A549 (cell line): Measurements from ENCODE around the gene NUDT17. TPM values are rescaled to one million over a fixed set of nuclear protein-coding genes. Genes with fewer than 3 reads are reported as not detected.

ENCODE experiments used
- ATAC-seq, 2 experiments: fragments of 200-7000 bp in 1 of 2; fragments of >200 bp in 1 of 2; cut with Nextera tagmentation in 1 of 2; cut with Tn5 transposase in 1 of 2; 3 replicates each; pipeline versions ENCODE4 v1.8.0 to v1.9.1; 2018 to 2020; ENCODE audit warnings: mild to moderate bottlenecking in 1 of 2, moderate library complexity in 1 of 2
- CTCF ChIA-PET: fragments of 300-600 bp; sonication (Branson Sonifier 250); formaldehyde crosslinking; extraction: SDS; loops from one replicate; lab custom pipeline; 2021; ENCODE audit warnings: antibody characterized with exemption, inconsistent platforms; lab: Yijun Ruan, JAX
- POLR2A ChIA-PET: fragments of 350-600 bp; formaldehyde crosslinking; extraction: SDS; loops from one replicate; lab custom pipeline; 2021; ENCODE audit warnings: antibody characterized with exemption, inconsistent platforms; lab: Yijun Ruan, JAX
- DNase-seq, 2 experiments: peaks; one replicate each; pipeline versions ENCODE4 v3.0.0 to v3.0.0-alpha.2; 2011 to 2016; ENCODE audit warnings: low read depth in 1 of 2, low spot score in 1 of 2
- FAIRE-seq: peaks from 2 replicates; lab custom pipeline; 2011; peaks lifted over from hg19 to GRCh38; lab: Jason Lieb, UNC
- H3K27ac ChIP-seq, 2 experiments: fragments of >200 bp; sonication (Bioruptor Twin); formaldehyde crosslinking; 3 replicates each; pipeline ENCODE4 v1.5.1; 2016 to 2017
- H3K4me1 ChIP-seq: fragments of >200 bp; sonication (Bioruptor Twin); formaldehyde crosslinking; 3 replicates; pipeline ENCODE4 v1.6.1; 2016
- H3K4me2 ChIP-seq: fragments of >200 bp; sonication (Bioruptor Twin); formaldehyde crosslinking; 3 replicates; pipeline ENCODE4 v1.6.1; 2016
- H3K4me3 ChIP-seq: fragments of >200 bp; sonication (Bioruptor Twin); formaldehyde crosslinking; 3 replicates; pipeline ENCODE4 v1.5.1; 2016
- H3K9me3 ChIP-seq: fragments of >200 bp; sonication (Bioruptor Twin); formaldehyde crosslinking; 3 replicates; pipeline ENCODE4 v1.6.1; 2016
- ATOH8 ChIP-seq: fragments of 250-450 bp; sonication (Bioruptor Pico); IDR thresholded peaks from 2 replicates; pipeline ENCODE4 v1.5.0; 2020; ENCODE audit warnings: low read depth, mild to moderate bottlenecking, moderate library complexity
- BCL3 ChIP-seq: fragments of >200 bp; sonication (Bioruptor Twin); formaldehyde crosslinking; IDR thresholded peaks from 3 replicates; pipeline ENCODE4 v1.6.1; 2016
- BHLHE40 ChIP-seq: IDR thresholded peaks from 2 replicates; pipeline ENCODE4 v1.6.1; 2012; ENCODE audit warnings: low read depth, low read length, inconsistent platforms
- CBX8 ChIP-seq: fragments of 200-600 bp; sonication (generic); IDR thresholded peaks from 2 replicates; pipeline ENCODE4 v1.6.1; 2016
- CEBPB ChIP-seq, 2 experiments: fragments of >200 bp in 1 of 2; sonication (Bioruptor Twin) in 1 of 2; formaldehyde crosslinking in 1 of 2; IDR thresholded peaks; 2 replicates each; pipeline ENCODE4 v1.6.1; 2012 to 2016
- CHD2 ChIP-seq: fragments of 150-350 bp; IDR thresholded peaks from 2 replicates; pipeline ENCODE4 v1.6.1; 2014; ENCODE audit warnings: low read length; ENCODE audit not compliant: partially characterized antibody
- E2F6 ChIP-seq: IDR thresholded peaks from 2 replicates; pipeline ENCODE4 v1.6.1; 2012; ENCODE audit warnings: low read depth, borderline replicate concordance
- EHF ChIP-seq: fragments of 250-450 bp; sonication (Bioruptor Pico); IDR thresholded peaks from 2 replicates; pipeline ENCODE4 v1.5.0; 2020; ENCODE audit warnings: mild to moderate bottlenecking
- EP300 ChIP-seq, 2 experiments: fragments of >200 bp; sonication (Bioruptor Twin); formaldehyde crosslinking; IDR thresholded peaks; 2 replicates in 1 of 2; 3 replicates in 1 of 2; pipeline ENCODE4 v1.6.1; 2016 to 2017
- ESRRA ChIP-seq: fragments of 150-350 bp; IDR thresholded peaks from 2 replicates; pipeline ENCODE4 v1.6.1; 2014; ENCODE audit warnings: mild to moderate bottlenecking, low read length, borderline replicate concordance
- FOSL2 ChIP-seq, 2 experiments: fragments of 450-650 bp in 1 of 2; fragments of >200 bp in 1 of 2; sonication (Bioruptor Twin) in 1 of 2; formaldehyde crosslinking; IDR thresholded peaks; 2 replicates each; pipeline versions ENCODE4 v1.5.0 to v1.6.1; 2016 to 2020; ENCODE audit warnings: mild to moderate bottlenecking in 1 of 2, moderate library complexity in 1 of 2
- FOXS1 ChIP-seq: fragments of 250-450 bp; sonication (Bioruptor Pico); IDR thresholded peaks from 2 replicates; pipeline ENCODE4 v1.5.0; 2020; ENCODE audit warnings: mild to moderate bottlenecking, moderate library complexity
- HDAC2 ChIP-seq: fragments of 200-600 bp; sonication (generic); IDR thresholded peaks from 2 replicates; pipeline ENCODE4 v1.6.1; 2016
- HEYL ChIP-seq: fragments of 250-450 bp; sonication (Bioruptor Pico); IDR thresholded peaks from 2 replicates; pipeline ENCODE4 v1.8.0; 2021; ENCODE audit warnings: mild to moderate bottlenecking, moderate library complexity
- HOXA7 ChIP-seq: fragments of 250-450 bp; sonication (Bioruptor Pico); IDR thresholded peaks from 2 replicates; pipeline ENCODE4 v1.5.0; 2020; ENCODE audit warnings: mild to moderate bottlenecking, moderate library complexity
- HOXB13 ChIP-seq: fragments of 250-450 bp; sonication (Bioruptor Pico); IDR thresholded peaks from 2 replicates; pipeline ENCODE4 v1.5.0; 2020; ENCODE audit warnings: low read depth, mild to moderate bottlenecking, moderate library complexity
- JUN ChIP-seq, 2 experiments: fragments of >200 bp; sonication (Bioruptor Twin); formaldehyde crosslinking; IDR thresholded peaks; 2 replicates in 1 of 2; 3 replicates in 1 of 2; pipeline ENCODE4 v1.6.1; 2016 to 2017
- JUNB ChIP-seq: fragments of >200 bp; sonication (Bioruptor Twin); formaldehyde crosslinking; IDR thresholded peaks from 2 replicates; pipeline ENCODE4 v1.6.1; 2016
- KDM1A ChIP-seq: fragments of 200-600 bp; sonication (generic); IDR thresholded peaks from 2 replicates; pipeline ENCODE4 v1.6.1; 2016; ENCODE audit warnings: low read depth, mild to moderate bottlenecking
- MAFK ChIP-seq: fragments of 450-650 bp; IDR thresholded peaks from 2 replicates; pipeline ENCODE4 v1.6.1; 2014; ENCODE audit not compliant: partially characterized antibody
- MYC ChIP-seq: IDR thresholded peaks from 2 replicates; pipeline ENCODE4 v1.6.1; 2012; ENCODE audit warnings: mild to moderate bottlenecking, inconsistent platforms, low read length, improper control_type of control experiment, borderline replicate concordance
- NFE2L2 ChIP-seq: fragments of 150-350 bp; conservative IDR thresholded peaks from 2 replicates; pipeline ENCODE4 v1.6.1; 2014; ENCODE audit warnings: low read length
- NR3C1 ChIP-seq: fragments of >200 bp; sonication (Bioruptor Twin); formaldehyde crosslinking; IDR thresholded peaks from 3 replicates; pipeline ENCODE4 v1.6.1; 2017
- PHF8 ChIP-seq: fragments of 200-600 bp; sonication (generic); IDR thresholded peaks from 2 replicates; pipeline ENCODE4 v1.6.1; 2016; ENCODE audit warnings: low read depth, mild to moderate bottlenecking, antibody characterized with exemption, moderate library complexity, borderline replicate concordance
- POLR2A ChIP-seq: IDR thresholded peaks from 2 replicates; pipeline ENCODE4 v1.6.1; 2012; ENCODE audit warnings: mild to moderate bottlenecking, low read length
- RARB ChIP-seq: fragments of 250-450 bp; sonication (Bioruptor Pico); IDR thresholded peaks from 2 replicates; pipeline ENCODE4 v1.8.0; 2021; ENCODE audit warnings: mild to moderate bottlenecking, moderate library complexity
- REST ChIP-seq: fragments of 200-600 bp; sonication (generic); IDR thresholded peaks from 2 replicates; pipeline ENCODE4 v1.6.1; 2016; ENCODE audit warnings: antibody characterized with exemption, mild to moderate bottlenecking, moderate library complexity
- RNF2 ChIP-seq: fragments of 200-600 bp; sonication (generic); IDR thresholded peaks from 2 replicates; pipeline ENCODE4 v1.6.1; 2016; ENCODE audit warnings: low read depth, mild to moderate bottlenecking, antibody characterized with exemption, moderate library complexity, borderline replicate concordance
- SMC3 ChIP-seq: fragments of >200 bp; sonication (Bioruptor Twin); formaldehyde crosslinking; IDR thresholded peaks from 3 replicates; pipeline ENCODE4 v1.6.1; 2018; ENCODE audit warnings: inconsistent platforms
- SREBF2 ChIP-seq: fragments of 450-650 bp; IDR thresholded peaks from 2 replicates; pipeline ENCODE4 v1.6.1; 2014; ENCODE audit warnings: mild to moderate bottlenecking, moderate library complexity
- TP53 ChIP-seq: fragments of 250-450 bp; sonication (Bioruptor Pico); IDR thresholded peaks from 2 replicates; pipeline ENCODE4 v1.5.0; 2021; ENCODE audit warnings: mild to moderate bottlenecking, moderate library complexity
- USF2 ChIP-seq: fragments of 450-650 bp; IDR thresholded peaks from 2 replicates; pipeline ENCODE4 v1.6.1; 2014; ENCODE audit warnings: antibody characterized with exemption
- ZC3H11A ChIP-seq: fragments of 450-650 bp; IDR thresholded peaks from 2 replicates; pipeline ENCODE4 v1.6.1; 2014; ENCODE audit warnings: antibody characterized with exemption, mild to moderate bottlenecking
- ZFP36 ChIP-seq: fragments of 450-650 bp; IDR thresholded peaks from 2 replicates; pipeline ENCODE4 v1.6.1; 2014; ENCODE audit warnings: borderline replicate concordance; ENCODE audit not compliant: partially characterized antibody
- ZNF302 ChIP-seq: fragments of 250-450 bp; sonication (Bioruptor Pico); IDR thresholded peaks from 2 replicates; pipeline ENCODE4 v1.9.0; 2021; ENCODE audit warnings: inconsistent platforms, mild to moderate bottlenecking, moderate library complexity
- ZSCAN20 ChIP-seq: fragments of 250-450 bp; sonication (Bioruptor Pico); IDR thresholded peaks from 2 replicates; pipeline ENCODE4 v1.8.0; 2022; ENCODE audit warnings: mild to moderate bottlenecking, moderate library complexity
- WGBS: methylation state at CpG from one replicate; pipeline ENCODE4 v1.1.6; 2017; ENCODE audit errors: missing lambda C conversion rate; 5-methylcytosine and 5-hydroxymethylcytosine counted together
- polyA plus RNA-seq, 4 experiments: library from polyadenylated mRNA; depleted of rRNA in 3 of 4; stranded (reverse); fragments of >200 nt; fragmentation: RNase III in 1 of 4; extraction: RNeasy Plus Mini Kit Qiagen cat#74134 plus additional on column Dnase treatment in 1 of 4; gene quantifications; 2 replicates in 3 of 4; 3 replicates in 1 of 4; pipeline ENCODE4 v1.2.3, GENCODE V29; 2011 to 2017

The NUDT17 gene
- polyA plus RNA-seq, 2 of the 4 experiments (the other 2 are of a cell fraction) = 4.9 to 6.7 TPM

GRCh38 chr1:145858901-145859490, 13.6 kb downstream of the NUDT17 start, which contains the start of gene PIAS3:
PIAS3 (minus strand) TSS chr1:145859081; CDS start chr1:145858990, 91 bp downstream.
- TF ChIP-seq ATOH8 (no peak), CBX8 (no peak), REST (0 out of 2 replicates have a peak, but pooled peaks have one; percentile 7), EHF (no peak), SMC3 (no peak), HDAC2 (no peak), ZNF302 (CRISPR knock-in tag) (no peak), ZSCAN20 (CRISPR knock-in tag) (no peak), KDM1A (no peak), JUN (IDR thresholded peaks at IDR 0.05) (peak in 1 of 2 experiments; percentile 51; a peak in 3 of 5 replicates), CHD2 (no peak), POLR2A (peak; percentile 43), ZFP36 (no peak), CEBPB (IDR thresholded peaks at IDR 0.05) (no peak), ESRRA (no peak), FOSL2 (IDR thresholded peaks at IDR 0.05) (no peak), FOSL2 (CRISPR knock-in tag; IDR thresholded peaks at IDR 0.05) (no peak), EP300 (IDR thresholded peaks at IDR 0.05) (peak in 1 of 2 experiments; percentile 7; a peak in 1 of 5 replicates), E2F6 (no peak), HOXB13 (CRISPR knock-in tag) (no peak), ZC3H11A (no peak), USF2 (no peak), PHF8 (no peak), MYC (no peak), RARB (no peak), BHLHE40 (no peak), NFE2L2 (no peak), HEYL (no peak), JUNB (no peak), SREBF2 (no peak), MAFK (no peak), FOXS1 (CRISPR knock-in tag) (no peak), NR3C1 (no peak), HOXA7 (CRISPR knock-in tag) (no peak), RNF2 (no peak), TP53 (no peak), BCL3 (0 out of 3 replicates have a peak, but pooled peaks have one; percentile 25)
- peak; percentile 83 to 95 for ATAC-seq
- FAIRE-seq = no peak
- Histone ChIP-seq H3K4me1 (peaks cover 10% of the 10 kb centered on the region; the same call in 2 of the 3 replicates), H3K9me3 (no peaks in the 10 kb centered on the region), H3K27ac (peak within 1 kb of the TSS; percentile 92 to 99), H3K4me3 (peak within 1 kb of the TSS; percentile 53), H3K4me2 (peak within 1 kb of the TSS; percentile 90)
- ChIA-PET CTCF (interaction anchor here (0.7 to 12.5 kb wide), 11 partner anchors 9 to 181 kb away, joined by 3 to 185 read pairs (median 6); partner anchors contain the start of genes ITGA10, NUDT17 and RBM8A), POLR2A (interaction anchor here (0.7 to 3.3 kb wide), 15 partner anchors 8 to 394 kb away, joined by 3 to 48 read pairs (median 7); partner anchors contain the start of genes ANKRD34A, ANKRD35, LIX1L and NUDT17)
- peak; percentile 92 to 93 for DNase-seq
- under 1% methylated on average over 15 of the region's 42 CpGs for WGBS
